GM10266 (cell line): Measurements from ENCODE around the gene FIS1.
"Not testable (repeated sequence)": the region's sequence is repeated elsewhere in the genome, so short reads cannot be mapped to it uniquely, and the experiment has no call there.

ENCODE experiments used
- DNase-seq: peaks from one replicate; pipeline ENCODE4 v3.0.0; 2012; ENCODE audit errors: extremely low spot score
- CTCF ChIP-seq: IDR thresholded peaks from 2 replicates; pipeline ENCODE4 v1.5.1; 2012; ENCODE audit warnings: mild to moderate bottlenecking, low read depth; ENCODE audit not compliant: control insufficient read depth, insufficient read depth; ENCODE audit errors: missing control alignments

FIS1 gene

GRCh38 chr7:101202603-101202918, 42.3 kb downstream of the FIS1 start:
- no peak for DNase-seq
- TF ChIP-seq CTCF, result no peak

- DNase-seq, result no peak
- TF ChIP-seq CTCF, result no peak
Observed at GRCh38 chr7:101201695-101202602, 42.9 kb downstream of the FIS1 start.

GRCh38 chr7:101200862-101201599, 43.9 kb downstream of the FIS1 start, which contains the start of gene MOGAT3:
Gene MOGAT3, minus strand, starts transcription at chr7:101201036. Its CDS starts 182 bp downstream, at chr7:101200854.
- no peak for DNase-seq
- no peak for TF ChIP-seq CTCF

- TF ChIP-seq CTCF, result no peak
- no peak for DNase-seq
Observed at GRCh38 chr7:101200504-101200861, 44.4 kb downstream of the FIS1 start.

- DNase-seq, result not testable (repeated sequence)
Observed at GRCh38 chr7:101199522-101199921, 45.4 kb downstream of the FIS1 start.

GRCh38 chr7:101198476-101198875, 46.4 kb downstream of the FIS1 start:
- DNase-seq, result no peak
- TF ChIP-seq CTCF, result no peak

- DNase-seq, result no peak
- TF ChIP-seq CTCF, result no peak
Observed at GRCh38 chr7:101197991-101198390, 46.9 kb downstream of the FIS1 start.
